HG02588 (cell line): ENCODE data around the gene TATDN3.
A peak's percentile ranks its signal among the peaks of the same experiment; 100 is the strongest.
"Not testable (repeated sequence)": the region's sequence is repeated elsewhere in the genome, so short reads cannot be mapped to it uniquely, and the experiment has no call there.

ENCODE experiments used
- ATAC-seq: cut with Tn5 transposase; IDR thresholded peaks from one replicate; pipeline ENCODE4 v1.9.1; 2021; ENCODE audit warnings: mild to moderate bottlenecking, moderate library complexity; ENCODE audit not compliant: unreplicated experiment

Gene TATDN3

DNA sequence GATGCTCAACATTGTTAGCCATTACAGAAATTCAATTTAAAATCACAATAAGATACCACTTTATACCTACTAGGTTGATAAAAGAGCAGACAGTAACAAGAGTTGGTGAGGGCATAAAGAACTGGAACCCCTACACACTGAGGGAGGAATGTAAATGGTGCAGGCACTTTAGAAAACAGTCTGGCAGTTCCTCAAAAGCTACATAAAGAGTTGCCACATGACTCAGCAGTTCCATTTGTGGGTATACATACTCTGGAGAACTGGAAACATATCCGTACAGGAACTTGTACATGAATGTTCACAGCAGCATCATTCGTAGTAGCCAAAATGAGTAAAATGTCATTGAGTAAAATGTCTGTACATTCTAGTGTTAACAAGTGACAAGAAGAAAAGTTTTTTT lies 17.1 kb upstream of the TATDN3 start:
- no peak for ATAC-seq

DNA sequence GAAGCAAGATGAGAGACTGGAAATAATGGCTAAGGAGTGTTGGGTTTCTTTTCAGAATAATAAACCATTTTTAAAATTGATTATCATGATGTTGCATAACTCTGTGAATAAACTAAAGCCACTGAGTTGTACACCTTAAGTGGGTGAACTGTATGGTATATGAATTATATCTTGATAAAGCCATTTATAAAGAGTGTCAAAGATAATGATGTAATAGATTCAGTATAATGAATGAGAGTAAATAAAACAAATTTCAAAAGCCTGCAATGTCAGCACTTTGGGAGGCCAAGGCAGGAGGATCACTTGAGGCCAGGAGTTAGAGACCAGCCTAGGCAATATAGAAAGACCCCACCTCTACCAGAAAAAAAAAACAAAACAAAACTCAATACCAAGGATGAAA lies 16.5 kb upstream of the TATDN3 start:
- ATAC-seq: no peak

DNA sequence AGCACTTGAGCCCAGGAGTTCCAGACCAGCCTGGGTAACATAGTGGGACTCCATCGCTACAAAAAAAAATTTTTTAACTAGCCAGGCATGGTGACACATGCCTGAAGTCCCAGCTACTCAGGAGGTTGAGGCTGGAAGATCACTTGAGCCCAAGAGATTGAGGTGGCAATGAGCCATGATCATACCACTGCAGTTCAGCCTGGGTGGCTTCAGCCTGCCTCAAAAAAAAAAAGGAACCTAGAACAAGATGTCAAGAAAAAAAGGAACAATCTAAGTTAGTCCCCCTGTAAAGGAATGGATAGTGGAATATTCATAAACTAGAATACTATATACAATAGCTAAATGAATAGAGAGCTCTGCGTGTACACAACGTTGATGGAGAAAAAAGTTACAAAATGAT lies 14.5 kb upstream of the TATDN3 start:
- ATAC-seq: no peak

DNA sequence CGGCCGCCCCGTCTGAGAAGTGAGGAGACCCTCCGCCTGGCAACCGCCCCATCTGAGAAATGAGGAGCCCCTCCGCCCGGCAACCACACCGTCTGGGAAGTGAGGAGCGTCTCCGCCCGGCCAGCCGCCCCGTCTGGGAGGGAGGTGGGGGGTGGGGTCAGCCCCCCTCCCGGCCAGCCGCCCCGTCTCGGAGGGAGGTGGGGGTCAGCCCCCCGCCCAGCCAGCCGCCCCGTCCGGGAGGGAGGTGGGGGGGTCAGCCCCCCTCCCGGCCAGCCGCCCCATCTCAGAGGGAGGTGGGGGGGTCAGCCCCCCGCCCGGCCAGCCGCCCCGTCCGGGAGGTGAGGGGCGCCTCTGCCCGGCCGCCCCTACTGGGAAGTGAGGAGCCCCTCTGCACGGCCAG lies 12.6 kb upstream of the TATDN3 start:
- not testable (repeated sequence) for ATAC-seq

DNA sequence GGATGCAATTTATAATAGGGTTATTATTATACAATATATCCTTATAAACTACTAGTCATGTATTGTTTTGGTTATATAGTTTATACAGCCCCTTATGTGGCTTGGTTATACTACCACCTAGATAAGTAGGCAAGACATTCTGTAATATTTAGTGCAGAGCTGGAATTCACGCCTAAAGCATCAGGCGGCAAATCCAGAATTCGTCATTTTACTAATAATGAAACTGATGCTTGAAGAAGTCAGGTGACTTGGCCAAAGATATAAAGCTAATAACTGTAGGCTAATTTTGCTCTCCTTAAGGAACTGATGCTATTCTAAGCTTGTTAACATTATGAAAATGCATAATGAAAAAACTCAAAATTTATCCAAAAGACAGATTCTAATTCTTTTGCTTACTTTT lies 10.9 kb upstream of the TATDN3 start:
- ATAC-seq: no peak

DNA sequence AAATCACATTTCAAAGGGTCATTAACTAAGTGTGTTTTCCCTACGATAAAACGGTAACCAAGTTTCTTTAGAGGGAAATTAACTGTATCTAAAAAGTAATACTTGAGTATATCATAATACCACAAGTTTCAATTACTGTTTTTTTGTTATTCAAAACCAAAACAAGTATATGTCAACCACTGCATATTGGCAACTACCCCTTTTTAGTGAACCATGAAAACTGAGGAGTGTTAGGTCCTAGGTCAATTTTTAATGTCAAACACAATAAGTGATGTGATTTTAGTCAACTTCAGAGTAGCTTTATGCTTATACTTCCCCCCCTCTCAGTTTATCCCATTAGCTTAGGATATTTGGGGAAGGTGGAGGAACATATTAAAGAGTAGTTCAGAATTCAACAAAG lies 10.5 kb upstream of the TATDN3 start:
- ATAC-seq: no peak

DNA sequence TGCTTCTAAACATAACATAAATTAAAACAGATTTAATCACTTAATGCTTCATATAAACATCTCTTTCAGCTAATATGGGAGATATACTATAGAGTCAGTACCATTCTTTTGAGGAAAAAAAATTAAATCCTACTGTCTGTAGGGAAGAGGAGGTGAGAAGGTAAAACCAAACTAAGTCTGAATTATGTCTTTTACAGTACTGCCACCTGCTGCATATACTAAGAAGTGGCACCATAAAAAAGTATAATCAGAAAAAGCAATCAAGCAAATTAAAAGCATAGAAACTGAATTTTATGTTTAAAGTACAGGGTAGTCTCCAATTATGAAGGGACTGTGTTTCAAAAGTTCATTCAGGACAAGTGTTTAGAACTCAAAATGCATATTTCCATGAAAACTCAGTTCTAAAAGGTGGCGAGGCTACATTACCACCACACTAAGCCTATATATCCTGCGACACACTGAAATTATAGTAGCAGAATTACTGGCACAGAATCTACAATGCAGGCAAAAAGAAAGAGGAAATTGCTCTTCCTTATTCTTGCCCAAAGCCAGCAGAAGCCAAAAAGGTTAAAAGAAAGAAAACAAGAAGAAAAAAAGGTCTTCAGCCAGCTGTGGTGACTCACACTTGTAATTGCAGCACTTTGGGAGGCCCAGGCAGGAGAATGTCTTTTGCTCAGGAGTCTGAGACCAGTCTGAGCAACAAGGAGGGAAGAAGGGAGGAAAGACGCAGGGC lies 9.1 kb upstream of the TATDN3 start:
- ATAC-seq: no peak

DNA sequence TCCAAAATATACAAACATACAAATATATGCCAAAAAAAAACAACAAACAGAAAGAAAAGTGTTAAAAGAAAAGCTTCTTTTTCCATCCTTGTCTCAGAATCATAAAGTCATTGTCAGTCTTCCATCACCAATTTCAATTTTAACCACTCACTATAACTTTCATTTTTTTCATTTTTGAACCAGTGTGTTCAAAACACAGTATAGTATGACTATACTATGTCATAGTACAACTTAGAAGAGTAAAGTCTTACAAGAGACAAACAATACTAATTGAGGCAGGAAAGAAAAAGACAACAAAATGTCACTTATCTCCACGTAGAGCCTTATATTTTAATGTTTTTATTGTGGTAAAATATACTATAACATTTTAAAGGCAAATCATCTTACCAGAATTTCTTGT lies 7.7 kb upstream of the TATDN3 start:
- ATAC-seq: no peak

DNA sequence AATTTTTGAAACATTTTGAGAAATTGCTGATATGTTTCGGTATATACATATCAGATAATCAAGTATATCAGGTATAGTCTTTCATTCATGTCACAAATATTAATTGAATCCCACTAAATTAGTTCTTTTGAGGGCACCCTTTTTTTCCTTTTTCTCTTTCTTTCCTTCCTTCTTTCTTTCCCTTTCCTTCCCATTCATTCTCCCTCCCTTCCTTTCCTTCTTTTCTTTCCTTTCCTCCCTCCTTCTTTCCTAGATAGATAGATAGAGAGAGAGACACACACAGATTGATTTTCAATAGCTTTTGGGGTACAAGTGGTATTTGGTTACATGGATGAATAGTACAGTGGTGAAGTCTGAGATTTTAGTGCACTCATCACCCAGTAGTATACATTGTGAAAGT lies 5.8 kb upstream of the TATDN3 start:
- ATAC-seq: no peak

DNA sequence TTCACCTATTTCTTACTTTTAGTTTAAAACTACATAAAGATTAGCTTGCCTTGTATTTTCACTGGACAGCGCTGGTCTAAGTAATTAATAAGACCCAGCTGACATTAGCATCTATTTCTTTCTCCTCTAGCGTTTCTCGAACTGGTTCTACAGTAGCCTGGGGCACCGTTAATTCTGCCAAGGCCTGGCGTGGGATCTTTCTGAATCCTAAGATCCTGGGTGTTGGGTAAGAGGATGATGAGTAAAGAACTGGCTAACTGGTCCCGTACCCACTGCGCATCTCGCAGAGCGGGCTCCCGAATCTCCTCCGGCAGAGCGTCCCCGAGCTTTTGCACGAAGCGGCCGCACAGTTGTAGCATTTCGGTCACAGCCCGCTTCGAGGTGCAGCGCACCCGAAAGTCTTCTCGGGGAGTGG lies 426 bp upstream of the TATDN3 start:
- peak; percentile 31 for ATAC-seq

DNA sequence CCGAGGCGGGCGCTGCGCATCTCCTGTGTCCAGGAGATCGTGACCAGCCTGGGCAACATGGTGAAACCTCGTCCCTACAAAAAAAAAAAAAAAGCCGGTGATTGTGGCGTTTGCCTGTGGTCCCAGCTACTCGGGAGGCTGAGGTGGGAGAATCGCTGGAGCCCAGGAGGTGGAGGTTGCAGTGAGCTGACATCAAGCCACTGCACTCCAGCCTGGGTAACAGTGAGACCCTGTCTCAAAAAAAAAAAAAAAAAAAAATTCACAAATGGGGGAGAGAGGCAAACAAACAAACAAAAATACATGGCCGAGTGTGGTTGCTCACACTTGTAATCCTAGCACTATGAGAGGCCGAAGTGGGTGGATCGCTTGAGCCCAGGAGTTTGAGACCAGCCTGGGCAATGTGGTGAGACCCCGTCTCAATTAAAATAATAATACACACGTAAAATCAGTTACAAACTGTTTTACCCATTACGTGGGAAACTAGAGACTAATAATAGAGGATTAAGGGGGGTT lies 758 bp downstream of the TATDN3 start:
- ATAC-seq: no peak

DNA sequence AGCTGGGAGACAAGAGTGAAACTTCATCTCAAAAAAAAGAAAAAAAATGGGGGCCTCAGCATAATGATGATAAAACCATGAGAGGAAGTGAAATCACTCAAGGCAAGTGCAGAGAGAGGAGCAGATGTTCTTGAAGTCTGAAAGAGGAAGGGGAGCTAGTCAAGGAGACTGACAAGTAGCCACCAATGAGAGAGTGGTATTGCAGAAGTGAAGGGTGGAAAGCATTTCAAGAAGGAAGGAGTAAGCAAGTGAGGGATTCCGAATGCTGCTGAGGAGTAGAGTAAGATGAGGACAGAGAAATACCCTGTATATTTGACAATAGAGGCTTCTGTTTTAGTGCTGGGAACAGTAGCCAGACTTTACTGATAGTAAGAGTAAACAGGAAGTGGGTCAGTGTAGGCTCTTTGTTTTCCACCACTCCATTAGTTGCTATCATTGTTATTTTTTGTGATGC lies 2.9 kb downstream of the TATDN3 start:
- peak; percentile 58 for ATAC-seq

DNA sequence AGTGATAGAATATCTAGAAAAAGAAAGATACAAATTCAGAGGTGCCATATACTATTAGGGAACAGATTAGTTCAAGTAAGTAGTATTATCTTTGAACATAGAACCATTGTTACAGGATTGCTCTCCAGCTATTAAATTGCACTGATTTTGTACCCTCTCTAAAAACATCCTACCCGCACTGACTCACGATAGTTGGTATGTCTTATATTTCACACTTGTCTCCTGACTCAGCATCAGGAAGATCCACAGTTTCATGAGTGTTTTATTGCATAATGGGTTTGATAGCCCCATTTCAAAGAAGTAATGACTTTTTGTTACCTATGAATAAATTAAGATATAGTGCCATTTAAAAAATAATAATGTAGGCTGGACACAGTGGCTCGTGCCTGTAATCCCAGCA lies 6.0 kb downstream of the TATDN3 start:
- ATAC-seq: no peak

DNA sequence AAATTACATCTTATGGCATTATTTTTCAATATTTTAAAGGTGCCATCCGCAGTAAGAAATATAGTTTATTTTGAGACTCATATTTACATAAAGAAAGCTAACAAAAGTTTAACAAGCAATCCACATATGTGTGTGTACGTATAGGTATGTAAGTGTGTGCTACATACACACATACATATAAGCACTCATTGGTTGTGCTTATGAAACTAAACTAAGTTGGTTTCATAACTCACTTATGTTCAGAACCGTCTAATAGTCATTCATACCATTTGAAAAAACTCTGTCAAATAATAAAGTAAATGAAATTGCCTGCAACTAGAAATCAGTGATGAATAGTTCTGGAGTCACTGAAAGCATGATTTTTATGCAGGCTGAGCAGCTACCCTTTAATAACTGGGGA lies 14.1 kb downstream of the TATDN3 start:
- ATAC-seq: no peak

DNA sequence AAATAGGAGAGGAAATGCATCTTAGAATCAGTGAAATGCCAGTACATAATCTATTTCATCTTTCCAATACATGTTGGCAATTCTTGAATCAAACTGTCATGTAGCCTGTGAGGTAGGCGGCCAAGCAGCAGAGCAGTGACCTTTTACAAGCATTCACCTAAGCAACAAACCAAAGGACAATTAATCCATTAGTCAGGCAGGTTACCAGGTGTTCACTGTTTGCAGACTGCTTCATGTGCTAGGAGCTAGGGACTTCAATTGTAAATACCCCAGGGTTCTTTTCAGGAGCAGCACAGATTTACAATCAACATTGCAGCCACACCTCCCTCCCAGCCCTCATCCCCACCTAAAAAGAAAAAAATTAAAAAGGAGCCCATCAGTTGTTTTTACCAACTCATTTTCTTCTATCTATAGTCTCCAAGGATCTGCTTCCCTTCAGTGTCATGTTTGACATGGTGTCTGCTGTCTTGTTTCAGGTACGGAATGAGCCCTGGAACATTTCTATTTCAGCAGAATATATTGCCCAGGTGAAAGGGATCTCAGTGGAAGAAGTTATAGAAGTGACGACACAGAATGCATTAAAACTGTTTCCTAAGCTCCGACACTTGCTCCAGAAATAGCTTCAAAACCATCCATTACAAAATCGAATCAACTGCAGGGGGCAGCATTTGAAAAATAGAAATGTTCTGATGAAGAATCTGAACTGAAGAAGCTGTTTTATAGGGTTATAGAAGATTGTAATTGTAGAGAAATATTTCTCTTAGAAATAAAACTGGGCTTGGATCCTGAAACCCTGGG lies 23.0 kb downstream of the TATDN3 start:
- ATAC-seq: no peak

DNA sequence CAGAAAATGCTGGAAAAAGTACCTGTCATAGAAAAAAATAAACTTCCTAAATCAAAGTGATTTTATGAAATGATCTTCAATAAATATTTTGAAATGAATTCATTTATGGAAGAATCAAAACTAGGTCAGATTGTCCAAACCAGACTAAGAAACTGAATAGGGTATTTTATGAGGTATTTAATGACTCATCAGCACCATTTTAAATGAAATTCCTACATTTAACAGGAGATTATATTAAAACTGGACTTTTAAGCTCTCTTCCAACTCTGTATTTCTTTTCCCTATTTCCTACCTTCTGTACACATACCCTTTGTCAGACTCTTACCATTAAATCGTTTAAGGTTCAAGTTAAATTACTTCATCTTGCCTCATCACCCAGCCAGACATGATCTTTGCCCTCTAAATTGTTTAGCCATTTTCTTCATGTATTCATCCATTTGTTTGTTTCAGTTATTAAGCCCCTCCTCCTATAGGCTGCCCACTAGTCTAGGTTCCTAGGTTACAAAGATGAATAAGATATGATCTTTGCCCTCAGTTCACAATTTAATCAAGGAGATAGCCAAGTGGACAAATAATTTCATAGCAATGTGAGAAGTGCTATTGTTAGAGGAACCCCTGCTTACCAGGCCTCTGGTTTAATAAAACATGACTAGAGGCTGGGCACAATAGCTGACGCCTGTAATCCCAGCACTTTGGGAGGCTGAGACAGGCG lies 25.0 kb downstream of the TATDN3 start:
- ATAC-seq: no peak

DNA sequence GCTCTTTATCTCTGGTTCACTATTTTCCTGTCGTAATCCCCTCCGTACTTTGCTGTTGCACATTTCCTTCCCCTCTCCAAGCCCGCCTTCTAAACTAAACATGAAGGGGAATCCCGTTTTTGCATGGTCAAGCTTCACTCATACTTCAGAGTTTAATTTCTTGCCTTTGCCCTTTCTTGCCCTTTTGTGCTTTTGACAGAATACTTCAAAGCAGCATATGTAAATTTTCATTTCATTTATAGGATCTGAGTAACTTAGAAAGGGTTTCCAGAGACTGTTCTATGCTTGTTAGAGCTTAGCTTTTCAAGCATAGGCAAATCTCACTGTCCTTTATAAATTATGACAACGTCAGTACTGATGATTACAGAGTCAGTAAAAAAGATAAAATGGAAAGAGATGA lies 28.0 kb downstream of the TATDN3 start:
- ATAC-seq: peak; percentile 67

DNA sequence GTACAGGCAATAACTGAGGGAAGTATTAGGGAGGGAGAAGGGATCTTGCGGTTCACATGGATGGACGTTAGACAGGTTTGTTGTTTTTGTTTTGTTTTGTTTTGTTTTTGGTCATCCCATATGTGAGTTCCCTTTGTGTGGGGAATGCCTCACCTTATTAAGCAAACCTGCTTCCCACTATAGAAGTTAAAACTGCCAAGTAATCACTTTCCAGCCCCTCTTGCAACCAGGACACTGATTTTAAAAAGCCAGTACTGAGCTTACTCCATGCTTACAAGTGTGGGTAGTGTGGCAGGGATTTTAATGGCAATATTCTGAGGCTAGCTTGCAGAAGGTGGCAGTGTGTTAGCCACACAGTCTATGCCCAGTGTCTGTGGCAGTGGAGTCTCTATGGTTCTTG lies 29.3 kb downstream of the TATDN3 start:
- no peak for ATAC-seq

DNA sequence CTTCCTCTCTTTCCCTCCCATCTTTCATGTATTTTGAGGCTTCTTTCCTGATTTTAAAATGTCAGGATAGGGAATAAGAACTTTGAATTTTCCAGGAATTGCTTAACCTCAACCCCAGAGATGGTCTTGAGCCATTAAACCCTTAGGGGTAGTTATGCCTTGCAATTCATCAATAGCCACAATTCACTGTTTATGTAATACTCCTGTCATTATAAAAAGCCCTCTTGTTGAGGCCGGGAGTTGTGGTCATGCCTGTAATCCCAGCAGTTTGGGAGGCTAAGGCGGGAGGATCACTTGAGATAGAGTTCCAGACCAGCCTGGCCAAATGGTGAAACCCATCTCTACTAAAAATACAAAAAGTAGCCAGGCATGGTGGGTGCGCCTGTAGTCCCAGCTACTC lies 31.3 kb downstream of the TATDN3 start:
- ATAC-seq: no peak

DNA sequence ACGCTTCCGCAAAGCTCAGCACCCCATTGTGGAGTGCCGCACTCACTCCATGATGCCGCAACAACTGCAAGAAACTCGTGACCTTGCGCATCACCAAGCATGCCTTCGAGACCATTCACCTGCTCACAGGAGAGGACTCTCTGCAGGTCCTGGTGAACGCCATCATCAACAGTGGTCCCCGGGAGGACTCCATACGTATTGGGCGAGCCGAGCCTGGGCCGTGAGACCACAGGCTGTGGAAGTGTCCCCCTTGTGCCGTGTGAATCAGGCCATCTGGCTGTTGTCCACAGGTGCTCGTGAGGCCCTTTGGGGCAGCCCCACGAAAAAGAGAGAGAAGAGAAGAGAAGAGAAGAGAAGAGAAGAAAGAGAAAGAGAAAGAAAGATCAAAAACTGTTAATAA lies 32.5 kb downstream of the TATDN3 start:
- no peak for ATAC-seq

DNA sequence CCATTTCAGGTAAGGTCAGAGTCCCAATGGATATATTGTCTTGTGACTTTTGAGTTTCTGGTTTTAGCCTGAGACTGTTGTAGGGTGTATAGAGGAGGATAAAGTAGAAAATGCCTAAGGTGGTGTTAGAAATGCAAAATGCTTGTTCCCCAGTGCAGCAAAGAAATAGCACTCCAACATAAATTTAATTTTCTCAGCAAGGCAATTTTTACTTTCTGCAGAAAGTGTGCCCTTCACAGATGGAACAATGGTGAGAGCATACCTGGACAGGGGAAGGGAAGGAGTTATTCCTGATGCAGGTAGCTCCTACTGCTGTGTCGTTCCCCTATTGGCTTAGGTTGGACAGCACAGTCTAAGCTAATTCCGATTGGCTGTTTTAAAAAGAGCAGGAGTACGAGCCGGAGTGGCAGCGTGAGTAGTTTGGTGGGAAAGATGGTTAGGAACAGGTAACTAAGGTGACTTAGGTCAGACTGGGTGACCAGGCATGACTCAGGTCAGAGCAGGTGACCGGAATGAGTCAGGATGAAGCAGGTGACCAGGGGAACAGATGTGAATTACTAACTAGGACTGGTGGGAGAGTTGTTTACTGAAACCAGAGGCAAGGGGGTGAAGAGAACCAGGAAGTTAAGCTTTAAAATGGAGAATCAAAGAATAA lies 34.2 kb downstream of the TATDN3 start:
- ATAC-seq: no peak
